GM12878 (cell line): ENCODE data around the gene YES1. TPM values are rescaled to one million over a fixed set of nuclear protein-coding genes. Genes with fewer than 3 reads are reported as not detected.

Experiments
- ATAC-seq: fragments of 200-7000 bp; cut with Tn5 transposase; 3 replicates; pipeline ENCODE4 v1.9.1; 2020; ENCODE audit warnings: mild to moderate bottlenecking, moderate library complexity
- BruUV-seq: library from RNA; stranded (reverse); fragments of 400-500 nt; replicated peaks from 2 replicates; lab custom pipeline; 2021; lab: Mats Ljungman, UMichigan
- CTCF ChIA-PET: fragments of 300-600 bp; sonication (Branson Sonifier 250); formaldehyde crosslinking; extraction: SDS; loops from one replicate; lab custom pipeline; 2021; ENCODE audit warnings: inconsistent platforms; lab: Yijun Ruan, JAX
- POLR2A ChIA-PET: fragments of 350-600 bp; formaldehyde crosslinking; extraction: SDS; loops from one replicate; lab custom pipeline; 2021; ENCODE audit warnings: inconsistent platforms; lab: Charles Lee
- RAD21 ChIA-PET: fragments of 300-600 bp; sonication (Branson Sonifier 250); formaldehyde crosslinking; loops from one replicate; lab custom pipeline; 2023; ENCODE audit warnings: antibody characterized with exemption; ENCODE audit not compliant: unreplicated experiment; lab: Charles Lee
- SMC1A ChIA-PET: fragments of 300-600 bp; sonication (Branson Sonifier 250); formaldehyde crosslinking; loops from one replicate; lab custom pipeline; 2023; ENCODE audit not compliant: unreplicated experiment, uncharacterized antibody; lab: Charles Lee
- DNase-seq: peaks from one replicate; pipeline ENCODE4 v3.0.0-alpha.2; 2011; ENCODE audit warnings: low read depth, low spot score
- FAIRE-seq: peaks from 3 replicates; lab custom pipeline; 2011; peaks lifted over from hg19 to GRCh38; lab: Jason Lieb, UNC
- H2AFZ ChIP-seq: 2 replicates; pipeline ENCODE4 v1.6.0; 2011; ENCODE audit warnings: low read depth, low read length, control low read depth; ENCODE audit not compliant: control insufficient read depth
- H3K27ac ChIP-seq: 2 replicates; pipeline ENCODE4 v1.5.1; 2011; ENCODE audit warnings: control low read depth; ENCODE audit not compliant: control insufficient read depth, insufficient read depth
- H3K27me3 ChIP-seq, 2 experiments: replicated peaks in 1 of 2; 2 replicates each; pipeline versions ENCODE4 v1.6.0 to v1.6.1; 2011; ENCODE audit warnings: low read length in 1 of 2; ENCODE audit not compliant: control insufficient read depth in 2 of 2, insufficient read depth in 2 of 2
- H3K36me3 ChIP-seq, 2 experiments: 2 replicates each; pipeline ENCODE4 v1.5.1; 2011; ENCODE audit warnings: low read length in 1 of 2; ENCODE audit not compliant: control insufficient read depth in 2 of 2, insufficient read depth in 2 of 2
- H3K4me1 ChIP-seq: 2 replicates; pipeline ENCODE4 v1.6.1; 2011; ENCODE audit warnings: mild to moderate bottlenecking, low read length, moderate library complexity, mixed read lengths; ENCODE audit not compliant: control insufficient read depth, insufficient read depth
- H3K4me2 ChIP-seq: 2 replicates; pipeline ENCODE4 v1.6.0; 2011; ENCODE audit warnings: control low read depth; ENCODE audit not compliant: control insufficient read depth, insufficient read depth
- H3K4me3 ChIP-seq: fragments of 200-600 bp; sonication (generic); 2 replicates; pipeline ENCODE4 v1.5.1; 2016
- H3K79me2 ChIP-seq: 2 replicates; pipeline ENCODE4 v1.6.0; 2011; ENCODE audit warnings: low read length; ENCODE audit not compliant: control insufficient read depth, insufficient read depth
- H3K9ac ChIP-seq: 2 replicates; pipeline ENCODE4 v1.8.0; 2011; ENCODE audit warnings: low read length, control low read depth, mixed read lengths; ENCODE audit not compliant: control insufficient read depth, insufficient read depth
- H3K9me3 ChIP-seq: replicated peaks from 3 replicates; pipeline ENCODE4 v1.5.1; 2011; ENCODE audit warnings: mild to moderate bottlenecking, low read length; ENCODE audit not compliant: control insufficient read depth, insufficient read depth
- H4K20me1 ChIP-seq: 2 replicates; pipeline ENCODE4 v1.6.0; 2011; ENCODE audit not compliant: control insufficient read depth, insufficient read depth
- ATF3 ChIP-seq: IDR thresholded peaks from 2 replicates; pipeline ENCODE4 v1.6.1; 2011; ENCODE audit warnings: low read depth, mild to moderate bottlenecking, low read length, moderate library complexity, borderline replicate concordance; ENCODE audit errors: extremely low read depth
- CREB1 ChIP-seq: IDR thresholded peaks from 2 replicates; pipeline ENCODE4 v1.6.1; 2012; ENCODE audit warnings: low read depth, mild to moderate bottlenecking, inconsistent platforms
- ETV6 ChIP-seq, 2 experiments: fragments of 450-650 bp in 1 of 2; IDR thresholded peaks in 1 of 2; conservative IDR thresholded peaks in 1 of 2; 2 replicates each; pipeline ENCODE4 v1.6.1; 2014; ENCODE audit warnings: antibody characterized with exemption in 1 of 2, borderline replicate concordance in 1 of 2, low read depth in 1 of 2, mild to moderate bottlenecking in 1 of 2, moderate library complexity in 1 of 2
- NR2C2 ChIP-seq: IDR thresholded peaks from 2 replicates; pipeline ENCODE4 v1.6.1; 2011; ENCODE audit warnings: borderline replicate concordance, low read depth; ENCODE audit not compliant: control insufficient read depth, insufficient read length
- POLR2A ChIP-seq: IDR thresholded peaks from 2 replicates; pipeline ENCODE4 v1.6.1; 2011; ENCODE audit warnings: low read depth, mild to moderate bottlenecking, low read length
- RB1 ChIP-seq: fragments of 450-650 bp; formaldehyde crosslinking; IDR thresholded peaks from 2 replicates; pipeline ENCODE4 v1.6.1; 2017; ENCODE audit warnings: mild to moderate bottlenecking, borderline replicate concordance
- ZBTB40 ChIP-seq: fragments of 450-650 bp; IDR thresholded peaks from 2 replicates; pipeline ENCODE4 v1.6.1; 2016; ENCODE audit warnings: mild to moderate bottlenecking, moderate library complexity, borderline replicate concordance
- WGBS: methylation state at CpG from one replicate; pipeline ENCODE4 v1.1.6; 2016; ENCODE audit warnings: low lambda C conversion rate; ENCODE audit not compliant: insufficient replicate concordance, insufficient coverage; ENCODE audit errors: missing lambda C conversion rate; 5-methylcytosine and 5-hydroxymethylcytosine counted together
- in situ Hi-C: fragments of 300-500 bp; cut with MboI; formaldehyde crosslinking; loops from 9 replicates; pipeline ENCODE4 v1.14.3; 2018; ENCODE audit warnings: mixed read lengths
- intact Hi-C: fragments of 100-400 bp; cut with micrococcal nuclease; formaldehyde crosslinking; loops from one replicate; pipeline ENCODE4 v1.14.2; 2022; ENCODE audit not compliant: unreplicated experiment
- polyA plus RNA-seq, 11 experiments: library from polyadenylated mRNA; depleted of rRNA in 4 of 11; unstranded in 6 of 11; stranded (reverse) in 5 of 11; fragments of >200 nt; fragmentation: Nextera tagmentation in 4 of 11; fragmentation: Illumina TruSeq in 1 of 11; extraction: Ambion mirVana in 4 of 11; extraction: Trizol in 1 of 11; gene quantifications; 1 replicate in 1 of 11; 2 replicates in 10 of 11; pipeline versions ENCODE4 v1.2.1 to v1.2.3, GENCODE V29; 2011 to 2016; ENCODE audit warnings: inconsistent platforms in 2 of 11, missing spikeins in 2 of 11, low read depth in 1 of 11
- total RNA-seq, 4 experiments: library from RNA; depleted of rRNA in 3 of 4; stranded (reverse); fragments of >200 nt in 3 of 4; fragmentation: Illumina TruSeq in 1 of 4; extraction: Trizol in 1 of 4; gene quantifications; 2 replicates each; pipeline versions ENCODE4 v1.2.1 to v1.2.3, GENCODE V29; 2013 to 2021

The YES1 gene
- total and polyA plus RNA-seq, 10 of the 15 experiments (the other 5 are each of a cell fraction or from before 2014, with no cell fraction given) = 2.3 to 7.9 (median 5.8) TPM

GRCh38 chr18:678482-679182 lies 133.4 kb downstream of the YES1 start:
- Histone ChIP-seq H3K27me3 (no peaks in the 10 kb centered on the region), H3K9ac (no peak overlapping the region), H2AFZ (no peak overlapping the region), H3K79me2 (no peaks in the 10 kb centered on the region)
- FAIRE-seq (no peak), DNase-seq (no peak)
- CTCF ChIA-PET = no interaction called here
- intact Hi-C loops = loop anchor here (5.0 kb wide), 1 partner anchor 56 kb away; no protein-coding TSS in a partner anchor
- TF ChIP-seq ZBTB40 (no peak), ETV6 (conservative IDR thresholded peaks at IDR 0.05 in 1 of 2, IDR thresholded peaks at IDR 0.05 in 1 of 2; ENCODE audit: borderline replicate concordance in 1 of 2, low read depth in 1 of 2) (no peak), NR2C2 (no peak), CREB1 (no peak), ATF3 (no peak), POLR2A (peak; percentile 42; the same call in 1 of the 2 replicates), RB1 (no peak)
- TF ChIP-seq, all 136 proteins: peak for 1
- Histone ChIP-seq H3K27ac (no peak overlapping the region), H4K20me1 (no peaks in the 10 kb centered on the region), H3K36me3 (peaks cover 0 to 13% of the 10 kb centered on the region in 2 experiments; a peak in 3 of 4 replicates), H3K4me2 (no peak overlapping the region), H3K4me1 (no peaks in the 10 kb centered on the region), H3K4me3 (no peak overlapping the region), H3K9me3 (no peaks in the 10 kb centered on the region)
- BruUV-seq = no TSS peak
- in situ Hi-C loops = no loop called here
- ChIA-PET POLR2A (no interaction called here), RAD21 (no interaction called here), SMC1A (interaction anchor here (0.6 to 1.5 kb wide), 2 partner anchors 53 to 1407 kb away, joined by 3 to 4 read pairs; no protein-coding TSS in a partner anchor)
- ATAC-seq = no peak
- 95% methylated on average over 15 of the region's 15 CpGs for WGBS
